HG03442 (cell line): ENCODE data around the gene TBC1D8B.

Source experiments
- ATAC-seq: cut with Tn5 transposase; IDR thresholded peaks from one replicate; pipeline ENCODE4 v1.9.1; 2021; ENCODE audit warnings: mild to moderate bottlenecking, moderate library complexity; ENCODE audit not compliant: unreplicated experiment

TBC1D8B gene

DNA sequence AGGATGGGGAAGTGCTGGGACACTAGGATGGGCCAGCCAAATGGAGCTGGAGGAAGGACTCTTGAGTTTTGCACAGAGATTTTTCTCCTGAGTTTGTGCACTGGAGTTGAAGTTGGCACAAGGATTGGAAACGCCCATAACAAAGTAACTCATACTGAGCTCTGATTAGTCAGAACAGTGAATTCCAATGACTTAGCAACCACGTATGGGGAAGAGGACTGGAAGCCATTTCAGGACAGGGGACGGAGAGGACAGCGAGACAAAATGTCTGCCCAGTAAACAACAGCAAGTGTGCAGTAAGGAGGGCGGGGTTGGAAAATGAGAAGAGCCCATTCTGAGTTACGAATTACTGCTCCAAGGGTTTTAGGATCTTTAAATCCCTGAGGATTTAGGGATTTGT, 94.8 kb downstream of the TBC1D8B start:
- no peak for ATAC-seq

DNA sequence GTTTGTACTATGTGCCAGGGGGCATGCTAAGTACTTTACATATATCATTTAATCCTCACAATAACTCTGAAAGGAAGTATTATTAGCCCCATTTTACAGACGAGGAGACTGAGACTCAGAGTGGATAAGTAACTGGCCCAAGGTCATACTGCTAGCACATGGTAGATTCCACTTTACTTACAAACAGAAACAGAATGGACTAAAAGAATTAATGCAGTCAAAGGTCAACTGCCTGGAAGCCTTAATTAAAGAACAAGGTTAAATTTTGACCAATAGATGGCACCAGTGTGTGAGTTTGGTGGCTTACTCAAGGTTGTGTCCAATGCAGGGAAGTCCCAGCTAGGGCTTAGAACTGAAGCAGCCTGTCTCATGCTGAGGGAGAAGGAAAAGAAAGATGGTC, 96.0 kb downstream of the TBC1D8B start:
- ATAC-seq: peak; percentile 72

DNA sequence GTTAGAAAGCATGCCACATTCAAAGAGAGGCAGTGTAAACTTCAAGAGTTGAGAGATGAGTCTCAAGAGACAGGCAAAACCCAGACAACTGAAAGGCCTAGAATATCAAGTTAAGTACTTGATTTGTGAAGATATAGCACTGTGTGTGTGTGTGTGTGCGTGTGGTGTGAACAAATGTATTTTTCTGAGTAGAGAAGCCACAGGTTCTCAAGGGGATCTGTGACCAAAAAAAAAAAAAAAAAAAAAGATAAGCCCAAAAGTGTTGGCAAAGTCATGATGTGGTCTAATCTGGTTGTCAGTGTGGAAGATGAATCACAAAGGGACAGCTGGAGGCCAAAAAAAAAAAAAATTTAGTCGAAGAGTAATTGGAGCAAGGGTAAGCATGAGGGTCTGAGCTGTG, 96.8 kb downstream of the TBC1D8B start:
- ATAC-seq: no peak

DNA sequence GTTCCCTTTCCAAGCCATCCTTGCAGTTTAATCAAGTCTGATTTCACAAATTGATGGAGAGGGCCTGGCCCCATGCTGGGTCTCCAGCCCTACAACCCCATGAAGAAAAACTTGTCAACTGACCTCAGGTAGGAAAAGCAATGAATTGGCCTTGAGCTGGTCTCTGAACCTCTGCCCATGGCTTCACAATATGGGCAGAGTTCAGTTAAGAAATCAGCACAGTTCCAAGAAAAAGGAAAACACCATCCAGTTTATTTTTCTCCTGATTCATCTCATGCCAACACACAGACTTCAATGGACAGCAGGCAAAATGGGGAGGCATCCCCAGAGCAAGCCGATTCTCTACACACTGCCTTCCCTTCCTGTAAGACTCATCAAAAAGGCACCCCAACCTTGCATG, 97.4 kb downstream of the TBC1D8B start:
- no peak for ATAC-seq

GRCh38 chrX:106901341-106901740, 98.9 kb downstream of the TBC1D8B start:
- ATAC-seq: no peak

GRCh38 chrX:106901781-106902219, 99.3 kb downstream of the TBC1D8B start:
- no peak for ATAC-seq

GRCh38 chrX:106902684-106903083, 100.2 kb downstream of the TBC1D8B start:
- ATAC-seq: no peak

GRCh38 chrX:106903291-106903824, 100.9 kb downstream of the TBC1D8B start, which contains the start of gene RIPPLY1:
RIPPLY1 (minus strand) TSS chrX:106903341; CDS start chrX:106903287, 54 bp downstream.
- ATAC-seq: no peak

DNA sequence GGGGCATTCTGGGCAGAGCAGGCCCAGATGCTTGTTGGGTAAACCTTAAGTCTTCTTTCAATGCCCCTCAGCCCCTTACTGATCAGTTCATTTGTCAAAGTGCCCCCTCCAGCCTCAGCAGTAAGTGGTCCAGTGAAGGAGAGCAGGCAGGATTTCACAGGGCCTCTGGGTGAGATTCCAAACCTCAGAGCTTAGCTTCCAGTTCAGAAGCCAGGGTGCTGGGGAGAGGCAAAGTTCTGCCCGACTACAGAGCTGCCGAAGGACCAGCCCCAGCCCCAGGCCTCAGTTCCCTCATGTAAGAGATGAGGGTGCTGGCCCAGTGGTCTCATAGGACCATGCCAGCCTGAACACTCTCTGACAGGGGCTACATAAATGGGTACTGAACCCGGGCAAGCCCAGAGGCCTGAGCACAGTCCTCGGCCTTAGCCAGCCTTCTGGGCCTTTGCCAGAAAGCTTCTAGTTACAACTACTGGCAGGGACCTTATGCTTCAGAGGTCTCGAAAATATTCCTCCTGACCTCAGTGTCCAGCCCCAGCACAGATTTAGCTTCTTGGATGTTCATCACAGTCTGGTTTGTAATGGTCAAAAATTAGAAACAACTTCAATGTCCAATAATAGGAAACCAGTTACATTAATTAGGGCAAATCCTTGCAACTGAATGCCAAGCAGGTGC, 101.5 kb downstream of the TBC1D8B start:
- ATAC-seq: no peak

- no peak for ATAC-seq
These were observed 102.7 kb downstream of the TBC1D8B start for GRCh38 chrX:106905064-106905708.

- no peak for ATAC-seq
These were observed 103.9 kb downstream of the TBC1D8B start for GRCh38 chrX:106906361-106906760.

DNA sequence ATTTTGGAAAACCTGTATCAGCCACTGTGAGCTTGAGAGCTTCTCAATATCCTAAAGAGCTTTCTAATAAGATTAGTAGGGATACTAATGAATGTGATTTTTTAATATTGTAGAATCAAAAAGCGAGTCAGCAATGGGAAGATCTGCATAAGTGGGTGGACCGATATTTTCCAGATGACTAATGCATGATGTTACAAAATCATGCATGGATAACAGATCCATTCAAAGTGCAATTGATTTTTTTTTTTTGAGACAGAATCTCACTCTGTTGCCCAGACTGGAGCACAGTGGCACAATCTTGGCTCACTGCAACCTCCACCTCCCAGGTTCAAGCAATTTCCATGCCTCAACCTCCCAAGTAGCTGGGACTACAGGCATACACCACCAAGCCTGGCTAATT, 110.4 kb downstream of the TBC1D8B start:
- no peak for ATAC-seq

- no peak for ATAC-seq
These were observed 115.5 kb downstream of the TBC1D8B start for GRCh38 chrX:106917830-106918500.

DNA sequence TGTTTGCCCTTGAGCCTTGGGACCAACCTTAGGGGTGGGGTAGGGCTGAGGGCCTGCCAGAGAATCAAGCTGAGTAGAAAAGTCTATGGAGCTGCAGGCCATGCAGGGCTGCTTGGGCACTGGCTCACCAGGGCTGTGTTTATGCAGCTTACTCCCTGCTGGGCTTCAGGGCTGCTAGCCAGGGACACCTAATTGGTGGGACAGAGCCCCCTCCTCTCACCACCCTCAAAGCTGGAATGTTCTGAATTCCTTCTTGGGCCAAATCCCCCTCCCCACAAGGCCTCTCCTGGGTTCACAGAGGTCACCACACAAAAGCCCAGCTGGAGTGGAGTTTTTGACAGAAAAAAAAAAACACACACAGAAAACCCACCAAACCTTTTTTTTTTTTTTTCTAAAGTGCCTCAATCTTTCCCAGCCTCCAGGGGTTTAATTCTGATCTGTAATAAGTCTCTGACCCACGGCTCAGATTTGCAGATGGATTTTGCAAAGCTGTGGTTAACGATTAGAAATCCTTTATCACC, 117.5 kb downstream of the TBC1D8B start, which contains the start of gene CLDN2:
CLDN2 (plus strand) TSS at position 471 of the 521 bp plus-strand sequence. CDS start 7,827 bp downstream, outside the sequence.
- ATAC-seq: no peak

DNA sequence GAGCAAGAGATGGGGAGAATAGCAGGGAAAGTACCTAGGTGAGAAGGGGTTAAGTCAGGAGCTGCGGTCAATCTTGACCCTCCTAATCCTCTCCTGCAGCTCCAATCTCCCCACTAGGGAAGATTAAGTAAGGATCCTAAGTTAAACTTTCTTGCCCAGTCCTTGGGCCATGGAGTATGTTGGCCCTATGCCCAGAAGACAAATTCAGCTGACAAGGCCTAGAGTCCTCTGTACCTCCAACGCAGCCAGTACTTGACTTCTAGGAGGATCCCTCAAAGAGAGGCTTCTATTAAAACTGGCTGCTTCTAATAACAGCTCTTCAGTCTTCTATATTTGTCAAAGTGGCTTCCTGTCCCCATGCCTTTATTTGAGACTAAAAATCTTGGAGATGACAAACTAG, 119.2 kb downstream of the TBC1D8B start:
- no peak for ATAC-seq
